Epithelial cell of proximal tubule (primary cell): ENCODE results near the gene HIP1. TPM values are rescaled to one million over a fixed set of nuclear protein-coding genes. Genes with fewer than 3 reads are reported as not detected.
"Not testable (repeated sequence)": the region's sequence is repeated elsewhere in the genome, so short reads cannot be mapped to it uniquely, and the experiment has no call there.

Experiments
- DNase-seq: peaks from one replicate; pipeline ENCODE4 v3.0.0-alpha.2; 2011; ENCODE audit warnings: low read depth
- H3K4me3 ChIP-seq: 2 replicates; pipeline ENCODE4 v1.5.1; 2011; ENCODE audit warnings: low read depth, mild to moderate bottlenecking, low read length
- total RNA-seq: library from RNA; depleted of rRNA; stranded (reverse); fragments of >200 nt; gene quantifications from 2 replicates; pipeline ENCODE4 v1.2.3, GENCODE V29; 2015
- TF ChIP-seq, protein P1 (sequence below): conservative IDR thresholded peaks from 2 replicates; pipeline ENCODE4 v1.5.1; 2012; ENCODE audit warnings: low read depth, mild to moderate bottlenecking, low read length

The HIP1 gene
- total RNA-seq, 1 donor from 2014 or later = 10.6 TPM

DNA sequence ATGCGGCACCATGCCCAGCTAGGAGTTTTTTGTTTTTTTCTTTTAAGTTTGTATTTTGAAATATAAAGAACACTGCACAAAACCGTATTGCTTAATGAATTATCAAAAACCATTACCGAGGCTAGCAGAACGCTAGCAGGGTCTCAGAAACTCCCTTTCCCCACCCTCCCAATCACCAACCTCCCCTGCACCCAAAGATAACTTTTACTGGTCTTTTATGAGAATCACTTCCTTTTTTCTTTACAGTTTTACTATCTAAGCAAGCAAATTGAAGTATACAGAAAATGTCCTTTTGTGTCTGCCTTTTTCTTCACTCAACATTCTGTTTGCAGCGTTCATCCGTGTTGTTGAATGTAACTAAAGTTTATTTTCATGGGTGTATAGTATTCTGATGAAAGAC, 13.4 kb downstream of the HIP1 start:
- no peak overlapping the region for H3K4me3 ChIP-seq
- TF ChIP-seq, protein P1, sequence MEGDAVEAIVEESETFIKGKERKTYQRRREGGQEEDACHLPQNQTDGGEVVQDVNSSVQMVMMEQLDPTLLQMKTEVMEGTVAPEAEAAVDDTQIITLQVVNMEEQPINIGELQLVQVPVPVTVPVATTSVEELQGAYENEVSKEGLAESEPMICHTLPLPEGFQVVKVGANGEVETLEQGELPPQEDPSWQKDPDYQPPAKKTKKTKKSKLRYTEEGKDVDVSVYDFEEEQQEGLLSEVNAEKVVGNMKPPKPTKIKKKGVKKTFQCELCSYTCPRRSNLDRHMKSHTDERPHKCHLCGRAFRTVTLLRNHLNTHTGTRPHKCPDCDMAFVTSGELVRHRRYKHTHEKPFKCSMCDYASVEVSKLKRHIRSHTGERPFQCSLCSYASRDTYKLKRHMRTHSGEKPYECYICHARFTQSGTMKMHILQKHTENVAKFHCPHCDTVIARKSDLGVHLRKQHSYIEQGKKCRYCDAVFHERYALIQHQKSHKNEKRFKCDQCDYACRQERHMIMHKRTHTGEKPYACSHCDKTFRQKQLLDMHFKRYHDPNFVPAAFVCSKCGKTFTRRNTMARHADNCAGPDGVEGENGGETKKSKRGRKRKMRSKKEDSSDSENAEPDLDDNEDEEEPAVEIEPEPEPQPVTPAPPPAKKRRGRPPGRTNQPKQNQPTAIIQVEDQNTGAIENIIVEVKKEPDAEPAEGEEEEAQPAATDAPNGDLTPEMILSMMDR = no peak
- no peak for DNase-seq

DNA sequence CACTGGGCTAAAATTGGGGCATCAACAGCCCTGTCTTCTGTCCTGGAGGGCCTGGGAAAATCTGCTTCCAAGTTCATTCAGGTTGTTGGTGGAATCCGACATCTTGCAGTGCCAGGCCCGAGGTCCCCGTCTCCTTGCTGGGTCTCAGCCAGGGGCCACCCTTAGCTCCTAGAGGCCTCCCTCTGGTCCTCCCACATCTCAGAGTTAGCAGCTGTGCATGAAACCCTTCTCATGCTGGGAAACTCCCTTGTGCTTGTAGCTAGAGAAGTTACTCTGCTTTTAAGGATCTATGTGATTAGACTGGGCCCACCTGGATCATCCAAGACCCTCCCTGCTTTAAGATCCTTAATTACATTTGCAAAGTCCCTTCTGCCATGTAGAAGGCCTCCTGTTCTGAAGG, 15.3 kb downstream of the HIP1 start:
- TF ChIP-seq, protein P1 = no peak
- DNase-seq = no peak
- no peak overlapping the region for H3K4me3 ChIP-seq

DNA sequence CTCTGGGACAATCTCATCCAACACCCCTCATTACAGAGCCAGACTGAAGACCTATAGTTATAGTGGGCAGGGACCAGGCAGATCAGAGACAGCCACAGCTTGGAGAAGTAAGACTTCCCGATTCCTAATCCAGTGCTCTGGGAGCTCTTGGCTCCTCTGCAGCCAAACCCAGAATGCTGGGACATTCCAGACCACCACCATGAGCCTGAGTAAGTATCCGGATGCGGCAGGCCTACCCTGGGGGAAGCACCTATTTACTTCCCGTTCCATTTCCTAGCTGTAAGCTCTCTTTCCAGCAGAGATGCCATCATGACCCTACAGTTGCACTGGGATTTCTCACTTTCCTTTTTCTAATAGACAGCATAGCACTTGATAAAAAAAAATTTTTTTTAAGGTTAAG, 16.4 kb downstream of the HIP1 start:
- DNase-seq = no peak
- TF ChIP-seq, protein P1 = no peak
- no peak overlapping the region for H3K4me3 ChIP-seq

DNA sequence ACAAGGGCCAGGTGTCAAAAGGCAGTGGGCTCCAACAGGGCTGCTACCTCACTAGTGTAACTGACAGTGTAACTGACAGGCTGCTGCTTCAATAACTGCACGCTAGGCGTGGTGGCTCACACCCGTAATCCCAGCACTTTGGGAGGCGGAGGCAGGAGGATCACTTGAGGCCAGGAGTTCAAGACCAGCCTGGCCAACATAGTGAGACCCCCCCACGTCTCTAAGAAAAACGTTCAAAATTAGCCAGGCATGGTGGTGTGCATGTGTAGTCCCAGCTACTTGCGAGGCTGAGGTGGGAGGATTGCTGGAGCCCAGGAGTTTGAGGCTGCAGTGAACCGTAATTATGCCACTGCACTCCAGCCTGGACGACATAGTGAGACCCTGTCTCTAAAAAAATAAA, 16.8 kb downstream of the HIP1 start:
- H3K4me3 ChIP-seq, DNase-seq: not testable (repeated sequence)

DNA sequence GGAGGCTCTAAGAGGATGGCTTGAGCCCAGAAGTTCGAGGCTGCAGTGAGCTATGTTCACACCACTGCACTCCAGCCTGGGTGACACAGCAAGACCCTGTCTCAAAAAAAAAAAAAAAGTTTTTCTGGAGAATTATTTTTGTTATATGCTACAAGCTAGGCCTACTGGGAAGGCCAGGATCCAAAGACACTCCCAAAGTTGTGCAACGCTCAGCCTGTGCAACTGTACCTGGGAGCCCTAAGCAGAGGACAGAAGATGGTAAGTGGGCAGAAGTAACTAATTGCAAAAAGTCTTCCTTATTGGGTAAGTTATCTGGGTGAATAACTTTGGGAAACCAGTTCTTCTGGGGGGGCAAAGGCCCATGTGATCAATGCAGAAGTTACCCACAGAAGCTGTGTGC, 17.3 kb downstream of the HIP1 start:
- no peak for DNase-seq
- TF ChIP-seq, protein P1 = no peak
- H3K4me3 ChIP-seq = no peak overlapping the region

DNA sequence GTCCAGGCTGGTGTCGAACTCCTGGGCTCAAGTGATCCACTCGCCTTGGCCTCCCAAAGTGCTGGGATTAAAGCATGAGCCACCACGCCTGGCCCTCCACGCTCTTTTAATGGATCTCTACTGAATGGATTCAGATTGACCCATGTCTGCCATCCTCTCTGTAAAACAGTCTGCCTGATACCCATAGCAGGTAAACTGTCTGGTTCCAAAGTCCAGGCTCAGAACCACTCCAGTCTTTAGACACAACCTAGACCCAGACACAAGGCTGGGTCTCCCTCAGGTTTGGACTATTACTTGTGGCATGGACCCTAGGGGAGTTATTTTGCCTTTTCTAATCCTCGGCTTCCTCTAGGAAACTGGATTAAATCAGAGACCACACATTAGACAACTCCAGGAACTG, 19.1 kb downstream of the HIP1 start:
- no peak overlapping the region for H3K4me3 ChIP-seq
- TF ChIP-seq, protein P1 = no peak
- DNase-seq = no peak

DNA sequence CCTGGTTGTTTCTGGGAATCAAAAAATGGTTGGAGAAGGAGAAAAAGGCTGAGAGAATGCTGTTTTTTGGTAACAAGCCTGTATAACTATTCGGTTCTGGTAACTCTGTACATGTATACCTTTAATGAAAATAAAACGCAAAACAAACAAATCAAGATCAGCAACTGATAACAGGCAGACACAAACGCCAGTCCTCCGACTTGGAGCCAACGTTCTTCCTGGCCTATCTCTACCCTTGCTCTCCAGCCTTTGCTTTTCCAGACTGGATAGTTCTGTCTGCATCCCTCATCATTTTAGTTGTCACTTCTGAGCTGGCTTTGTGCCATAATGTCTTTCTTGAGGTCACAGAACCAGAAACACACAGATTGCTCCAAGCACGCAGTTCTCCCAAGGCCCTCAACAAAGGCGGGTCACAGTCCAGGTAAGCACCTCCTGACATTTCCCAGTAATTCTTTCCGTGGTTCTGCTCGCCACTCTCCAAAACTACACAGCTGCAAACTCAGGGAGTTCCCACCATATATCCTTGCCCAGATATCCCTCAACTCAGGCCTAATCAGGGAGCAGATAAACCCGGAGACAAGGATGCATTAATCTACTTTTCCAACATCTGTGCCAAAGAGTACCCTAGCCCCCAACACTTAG, 20.2 kb downstream of the HIP1 start:
- DNase-seq = no peak
- TF ChIP-seq, protein P1 = no peak
- no peak overlapping the region for H3K4me3 ChIP-seq

DNA sequence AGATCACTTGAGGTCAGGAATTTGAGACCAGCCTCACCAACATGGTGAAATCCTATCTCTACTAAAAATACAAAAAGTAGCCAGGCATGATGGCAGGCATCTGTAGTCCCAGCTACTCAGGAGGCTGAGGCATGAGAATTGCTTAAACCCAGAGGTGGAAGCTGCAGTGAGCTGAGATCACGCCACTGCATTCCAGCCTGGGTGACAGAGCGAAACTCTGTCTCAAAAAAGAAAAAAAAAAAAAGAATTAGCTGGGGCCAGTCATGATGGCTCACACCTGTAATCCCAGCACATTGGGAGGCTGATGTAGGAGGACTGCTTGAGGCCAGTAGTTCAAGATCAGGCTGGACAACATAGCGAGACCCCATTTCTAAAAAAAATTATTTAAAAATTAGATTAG, 21.0 kb downstream of the HIP1 start:
- not testable (repeated sequence) for DNase-seq, H3K4me3 ChIP-seq
